DOHH2 (cell line): ENCODE data around the gene KRTAP5-7.
"Not testable (repeated sequence)": the region's sequence is repeated elsewhere in the genome, so short reads cannot be mapped to it uniquely, and the experiment has no call there.

ENCODE experiments used
- H3F3A ChIP-seq: fragments of 200-600 bp; sonication (generic), shearing (Covaris generic); 2 replicates; pipeline ENCODE4 v1.6.0; 2016; ENCODE audit warnings: antibody characterized with exemption, mild to moderate bottlenecking; ENCODE audit not compliant: control insufficient read depth, insufficient read depth
- H3K27ac ChIP-seq: fragments of 200-600 bp; sonication (generic); 2 replicates; pipeline ENCODE4 v1.5.1; 2014; ENCODE audit warnings: low read depth, mild to moderate bottlenecking, low read length, moderate library complexity
- H3K27me3 ChIP-seq: fragments of 200-600 bp; sonication (generic); 2 replicates; pipeline ENCODE4 v1.6.1; 2014; ENCODE audit warnings: mild to moderate bottlenecking, low read length, mixed read lengths; ENCODE audit not compliant: control insufficient read depth
- H3K36me3 ChIP-seq: fragments of 200-600 bp; sonication (generic); 2 replicates; pipeline ENCODE4 v1.6.1; 2014; ENCODE audit warnings: mild to moderate bottlenecking, low read length, moderate library complexity, mixed read lengths; ENCODE audit not compliant: control insufficient read depth
- H3K4me1 ChIP-seq: fragments of 200-600 bp; sonication (generic); 2 replicates; pipeline ENCODE4 v1.6.1; 2014; ENCODE audit warnings: mild to moderate bottlenecking, low read length, mixed read lengths; ENCODE audit not compliant: control insufficient read depth
- H3K4me2 ChIP-seq: fragments of 200-600 bp; sonication (generic); 2 replicates; pipeline ENCODE4 v1.6.0; 2014; ENCODE audit warnings: mild to moderate bottlenecking, low read length, moderate library complexity
- H3K4me3 ChIP-seq: fragments of 200-600 bp; sonication (generic); 2 replicates; pipeline ENCODE4 v1.5.1; 2014; ENCODE audit warnings: mild to moderate bottlenecking, low read length, mixed read lengths
- H3K79me2 ChIP-seq: fragments of 200-600 bp; sonication (generic); 2 replicates; pipeline ENCODE4 v1.6.1; 2014; ENCODE audit warnings: mild to moderate bottlenecking, low read length, mixed read lengths; ENCODE audit not compliant: control insufficient read depth
- H3K9me2 ChIP-seq: fragments of 200-600 bp; sonication (generic); replicated peaks from 2 replicates; pipeline ENCODE4 v1.6.1; 2014; ENCODE audit warnings: mild to moderate bottlenecking, low read length, mixed read lengths; ENCODE audit not compliant: control insufficient read depth
- H3K9me3 ChIP-seq: fragments of 200-600 bp; sonication (generic); 2 replicates; pipeline ENCODE4 v1.6.1; 2014; ENCODE audit warnings: antibody characterized with exemption, low read length, mixed read lengths; ENCODE audit not compliant: control insufficient read depth, insufficient read depth
- H4K20me1 ChIP-seq: fragments of 200-600 bp; sonication (generic); 2 replicates; pipeline ENCODE4 v1.6.0; 2014; ENCODE audit warnings: low read depth, mild to moderate bottlenecking, antibody characterized with exemption, low read length, moderate library complexity; ENCODE audit not compliant: control insufficient read depth, insufficient read depth
- EZH2phosphoT487 ChIP-seq: fragments of 200-600 bp; sonication (generic); IDR thresholded peaks from 2 replicates; pipeline ENCODE4 v1.6.1; 2017; ENCODE audit warnings: borderline replicate concordance, mild to moderate bottlenecking, antibody characterized with exemption, low read length, moderate library complexity, mixed read lengths
- TF ChIP-seq, protein P1 (sequence below): fragments of 200-600 bp; sonication (generic); IDR thresholded peaks from one replicate; pipeline ENCODE4 v1.5.1; 2014; ENCODE audit warnings: antibody characterized with exemption, mild to moderate bottlenecking, low read depth, low read length; ENCODE audit not compliant: poor library complexity, severe bottlenecking

The KRTAP5-7 gene

DNA sequence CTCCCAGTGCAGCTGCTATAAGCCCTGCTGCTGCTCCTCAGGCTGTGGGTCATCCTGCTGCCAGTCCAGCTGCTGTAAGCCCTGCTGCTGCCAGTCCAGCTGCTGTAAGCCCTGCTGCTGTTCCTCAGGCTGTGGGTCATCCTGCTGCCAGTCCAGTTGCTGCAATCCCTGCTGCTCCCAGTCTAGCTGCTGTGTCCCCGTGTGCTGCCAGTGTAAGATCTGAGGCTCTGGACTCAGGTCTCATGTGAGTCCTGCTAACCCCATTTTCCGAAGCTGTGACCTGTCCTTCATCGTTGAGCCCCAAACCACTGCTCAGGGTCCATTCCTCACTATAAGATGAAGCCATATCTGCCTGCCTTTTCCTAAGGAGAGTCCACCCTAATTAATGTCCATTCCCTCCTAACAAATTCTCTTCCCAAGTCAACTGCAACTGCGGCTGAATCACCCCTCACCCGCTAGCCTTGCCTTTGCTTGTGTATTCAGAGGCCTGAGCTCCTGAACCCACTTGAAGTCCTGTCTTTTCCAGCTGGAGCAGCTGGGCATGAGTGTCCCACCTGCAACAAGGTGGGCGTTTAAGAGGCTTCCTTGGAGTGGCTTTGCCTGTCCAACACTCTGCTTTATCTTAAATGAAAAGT is 626 bp downstream of the KRTAP5-7 start:
- H3K4me3 ChIP-seq, result no peak overlapping the region
- H4K20me1 ChIP-seq, result no peaks in the 10 kb centered on the region
- H3K9me3 ChIP-seq, result no peaks in the 10 kb centered on the region
- no peaks in the 10 kb centered on the region for H3K4me1 ChIP-seq
- no peaks in the 10 kb centered on the region for H3K36me3 ChIP-seq
- H3K27me3 ChIP-seq, result no peaks in the 10 kb centered on the region
- no peaks in the 10 kb centered on the region for H3F3A ChIP-seq
- TF ChIP-seq, protein P1, sequence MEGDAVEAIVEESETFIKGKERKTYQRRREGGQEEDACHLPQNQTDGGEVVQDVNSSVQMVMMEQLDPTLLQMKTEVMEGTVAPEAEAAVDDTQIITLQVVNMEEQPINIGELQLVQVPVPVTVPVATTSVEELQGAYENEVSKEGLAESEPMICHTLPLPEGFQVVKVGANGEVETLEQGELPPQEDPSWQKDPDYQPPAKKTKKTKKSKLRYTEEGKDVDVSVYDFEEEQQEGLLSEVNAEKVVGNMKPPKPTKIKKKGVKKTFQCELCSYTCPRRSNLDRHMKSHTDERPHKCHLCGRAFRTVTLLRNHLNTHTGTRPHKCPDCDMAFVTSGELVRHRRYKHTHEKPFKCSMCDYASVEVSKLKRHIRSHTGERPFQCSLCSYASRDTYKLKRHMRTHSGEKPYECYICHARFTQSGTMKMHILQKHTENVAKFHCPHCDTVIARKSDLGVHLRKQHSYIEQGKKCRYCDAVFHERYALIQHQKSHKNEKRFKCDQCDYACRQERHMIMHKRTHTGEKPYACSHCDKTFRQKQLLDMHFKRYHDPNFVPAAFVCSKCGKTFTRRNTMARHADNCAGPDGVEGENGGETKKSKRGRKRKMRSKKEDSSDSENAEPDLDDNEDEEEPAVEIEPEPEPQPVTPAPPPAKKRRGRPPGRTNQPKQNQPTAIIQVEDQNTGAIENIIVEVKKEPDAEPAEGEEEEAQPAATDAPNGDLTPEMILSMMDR, result no peak
- no peak for TF ChIP-seq EZH2phosphoT487
- no peak overlapping the region for H3K4me2 ChIP-seq
- no peak overlapping the region for H3K27ac ChIP-seq
- no peaks in the 10 kb centered on the region for H3K9me2 ChIP-seq
- no peaks in the 10 kb centered on the region for H3K79me2 ChIP-seq

DNA sequence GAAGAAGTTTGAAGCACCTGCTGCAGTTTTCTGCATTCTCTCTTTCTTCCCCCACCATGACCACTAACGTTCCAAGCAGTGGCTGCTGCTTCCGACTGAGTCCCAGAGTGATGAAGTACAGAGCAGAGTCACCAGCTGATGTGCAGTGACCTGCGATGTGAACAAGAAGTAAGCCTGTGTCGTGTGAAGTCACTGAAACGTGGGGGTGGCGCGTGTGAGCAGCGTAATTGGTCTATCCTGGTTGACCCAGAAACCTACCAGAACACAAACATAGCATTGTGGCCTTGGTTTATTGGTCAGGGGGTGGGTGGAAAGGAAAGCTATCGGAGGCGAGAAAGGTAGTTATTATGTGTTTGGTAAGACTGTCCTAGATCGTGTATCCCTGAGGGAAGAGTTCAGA is 3.5 kb downstream of the KRTAP5-7 start:
- no peak overlapping the region for H3K4me2 ChIP-seq
- H3F3A ChIP-seq, result no peaks in the 10 kb centered on the region
- no peaks in the 10 kb centered on the region for H4K20me1 ChIP-seq
- no peaks in the 10 kb centered on the region for H3K9me2 ChIP-seq
- H3K27ac ChIP-seq, result no peak overlapping the region
- H3K79me2 ChIP-seq, result no peaks in the 10 kb centered on the region
- TF ChIP-seq EZH2phosphoT487, result no peak
- TF ChIP-seq, protein P1, result no peak
- no peaks in the 10 kb centered on the region for H3K4me1 ChIP-seq
- H3K9me3 ChIP-seq, result no peaks in the 10 kb centered on the region
- H3K36me3 ChIP-seq, result no peaks in the 10 kb centered on the region
- no peaks in the 10 kb centered on the region for H3K27me3 ChIP-seq
- H3K4me3 ChIP-seq, result no peak overlapping the region

DNA sequence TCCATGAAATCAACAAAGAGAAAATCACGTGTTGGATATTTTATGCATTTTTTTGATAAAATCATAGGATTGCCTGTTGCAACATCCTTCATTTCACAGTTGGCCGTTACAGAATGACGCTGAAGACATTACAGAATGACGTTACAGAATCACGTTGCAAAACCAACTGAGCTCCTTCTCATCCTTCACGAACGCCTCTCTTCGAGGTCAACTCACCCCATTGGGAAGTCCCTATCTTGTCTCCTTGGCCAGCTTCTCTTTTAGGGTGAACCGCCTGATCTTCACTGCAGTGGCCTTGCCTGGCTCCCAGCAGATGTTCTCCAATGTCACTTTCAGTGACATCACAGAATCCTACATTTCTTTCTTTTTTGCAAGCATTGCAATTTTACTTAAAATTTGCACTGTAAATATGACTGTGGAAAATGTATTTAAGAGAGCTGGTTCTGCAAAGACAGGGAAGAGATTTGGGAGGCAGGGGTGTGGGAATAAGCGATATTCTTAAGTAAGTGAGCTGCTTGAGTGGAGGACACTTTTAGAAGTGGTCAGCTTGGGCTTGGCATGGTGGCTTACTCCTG is 5.1 kb downstream of the KRTAP5-7 start:
- Histone ChIP-seq H3K79me2 (no peaks in the 10 kb centered on the region), H3K4me3 (no peak overlapping the region), H3K4me1 (no peaks in the 10 kb centered on the region), H3K27ac (no peak overlapping the region), H4K20me1 (no peaks in the 10 kb centered on the region), H3K27me3 (no peaks in the 10 kb centered on the region), H3F3A (no peaks in the 10 kb centered on the region), H3K36me3 (no peaks in the 10 kb centered on the region), H3K4me2 (no peak overlapping the region), H3K9me2 (no peaks in the 10 kb centered on the region), H3K9me3 (no peaks in the 10 kb centered on the region)
- TF ChIP-seq, protein P1, result no peak
- TF ChIP-seq EZH2phosphoT487, result no peak

- not testable (repeated sequence) for H3K27ac ChIP-seq, H3K4me1 ChIP-seq, H3K4me3 ChIP-seq, H3K4me2 ChIP-seq, H3K79me2 ChIP-seq, H3F3A ChIP-seq, H3K36me3 ChIP-seq, H4K20me1 ChIP-seq, H3K27me3 ChIP-seq, H3K9me3 ChIP-seq, H3K9me2 ChIP-seq
Measured at GRCh38 chr11:71534711-71535608, 7.9 kb downstream of the KRTAP5-7 start.
